CD4-positive, alpha-beta memory T cell (primary cell): ENCODE measurements around the gene MAP2K7. TPM values are rescaled to one million over a fixed set of nuclear protein-coding genes. Genes with fewer than 3 reads are reported as not detected.
"Not testable (repeated sequence)": the region's sequence is repeated elsewhere in the genome, so short reads cannot be mapped to it uniquely, and the experiment has no call there.

Experiments used
- CTCF ChIA-PET: fragments of 350-600 bp; sonication (Branson Sonifier 250); formaldehyde crosslinking; loops from one replicate; lab custom pipeline; 2021; ENCODE audit warnings: inconsistent platforms; ENCODE audit not compliant: partially characterized antibody; lab: Charles Lee
- POLR2A ChIA-PET: fragments of 350-600 bp; sonication (Branson Sonifier 250); formaldehyde crosslinking; loops from one replicate; lab custom pipeline; 2021; ENCODE audit not compliant: partially characterized antibody; lab: Charles Lee
- DNase-seq, 5 donors: peaks; one replicate each; pipeline versions ENCODE4 v3.0.0 to v3.0.0-alpha.2; 2020 to 2022; ENCODE audit warnings: mixed read lengths in 1 of 5
- H3K27ac ChIP-seq: one replicate; pipeline ENCODE4 v1.7.0; 2013; ENCODE audit warnings: low read depth, low read length
- H3K27me3 ChIP-seq: 2 replicates; pipeline ENCODE4 v1.7.0; 2013; ENCODE audit warnings: mild to moderate bottlenecking, low read length, moderate library complexity; ENCODE audit not compliant: insufficient read depth
- H3K36me3 ChIP-seq: 2 replicates; pipeline ENCODE4 v1.7.0; 2013; ENCODE audit warnings: mild to moderate bottlenecking, low read length, moderate library complexity; ENCODE audit not compliant: insufficient read depth
- H3K4me1 ChIP-seq: 2 replicates; pipeline ENCODE4 v1.7.0; 2013; ENCODE audit warnings: mild to moderate bottlenecking, low read length, moderate library complexity; ENCODE audit not compliant: insufficient read depth
- H3K4me3 ChIP-seq, 2 donors: one replicate each; pipeline ENCODE4 v1.7.0; 2013; ENCODE audit warnings: low read length in 2 of 2, mild to moderate bottlenecking in 1 of 2
- H3K9me3 ChIP-seq, 2 donors: one replicate each; pipeline ENCODE4 v1.7.0; 2013; ENCODE audit warnings: low read length in 2 of 2, control low read depth in 1 of 2; ENCODE audit not compliant: control insufficient read depth in 1 of 2
- H3K27ac Mint-ChIP-seq, 7 donors: one replicate each; pipeline ENCODE4 v1.8.0; 2020 to 2021; ENCODE audit warnings: mixed read lengths in 7 of 7, mild to moderate bottlenecking in 6 of 7, inconsistent platforms in 3 of 7, moderate library complexity in 3 of 7
- H3K27me3 Mint-ChIP-seq, 2 donors: one replicate each; pipeline ENCODE4 v1.8.0; 2020 to 2021; ENCODE audit warnings: mixed read lengths in 2 of 2
- H3K36me3 Mint-ChIP-seq, 2 donors: one replicate each; pipeline ENCODE4 v1.8.0; 2020 to 2021; ENCODE audit warnings: mixed read lengths in 2 of 2, inconsistent platforms in 1 of 2, mild to moderate bottlenecking in 1 of 2
- H3K4me1 Mint-ChIP-seq, 4 donors: one replicate each; pipeline ENCODE4 v1.8.0; 2020 to 2021; ENCODE audit warnings: mixed read lengths in 4 of 4, mild to moderate bottlenecking in 1 of 4
- H3K4me3 Mint-ChIP-seq, 8 donors: one replicate each; pipeline ENCODE4 v1.8.0; 2020 to 2021; ENCODE audit warnings: mixed read lengths in 8 of 8, mild to moderate bottlenecking in 7 of 8, moderate library complexity in 6 of 8, inconsistent platforms in 3 of 8
- H3K9me3 Mint-ChIP-seq, 8 donors: one replicate each; pipeline ENCODE4 v1.8.0; 2020 to 2021; ENCODE audit warnings: mixed read lengths in 8 of 8, mild to moderate bottlenecking in 5 of 8, inconsistent platforms in 3 of 8, moderate library complexity in 1 of 8
- intact Hi-C: fragments of 100-400 bp; cut with micrococcal nuclease; formaldehyde crosslinking; loops from one replicate; pipeline ENCODE4 v1.15.1; 2023
- polyA plus RNA-seq, 2 donors: library from polyadenylated mRNA; unstranded; fragments of 300-500 nt; fragmentation: Illumina TruSeq; gene quantifications; one replicate each; pipeline ENCODE4 v1.2.3, GENCODE V29; 2021
- total RNA-seq, 2 experiments: library from RNA; stranded (reverse); gene quantifications; one replicate each; pipeline ENCODE4 v1.2.3, GENCODE V29; 2021

The MAP2K7 gene
- total and polyA plus RNA-seq, 4 experiments from 2014 or later, result 0.57 to 62.5 (median 31.1) TPM

DNA sequence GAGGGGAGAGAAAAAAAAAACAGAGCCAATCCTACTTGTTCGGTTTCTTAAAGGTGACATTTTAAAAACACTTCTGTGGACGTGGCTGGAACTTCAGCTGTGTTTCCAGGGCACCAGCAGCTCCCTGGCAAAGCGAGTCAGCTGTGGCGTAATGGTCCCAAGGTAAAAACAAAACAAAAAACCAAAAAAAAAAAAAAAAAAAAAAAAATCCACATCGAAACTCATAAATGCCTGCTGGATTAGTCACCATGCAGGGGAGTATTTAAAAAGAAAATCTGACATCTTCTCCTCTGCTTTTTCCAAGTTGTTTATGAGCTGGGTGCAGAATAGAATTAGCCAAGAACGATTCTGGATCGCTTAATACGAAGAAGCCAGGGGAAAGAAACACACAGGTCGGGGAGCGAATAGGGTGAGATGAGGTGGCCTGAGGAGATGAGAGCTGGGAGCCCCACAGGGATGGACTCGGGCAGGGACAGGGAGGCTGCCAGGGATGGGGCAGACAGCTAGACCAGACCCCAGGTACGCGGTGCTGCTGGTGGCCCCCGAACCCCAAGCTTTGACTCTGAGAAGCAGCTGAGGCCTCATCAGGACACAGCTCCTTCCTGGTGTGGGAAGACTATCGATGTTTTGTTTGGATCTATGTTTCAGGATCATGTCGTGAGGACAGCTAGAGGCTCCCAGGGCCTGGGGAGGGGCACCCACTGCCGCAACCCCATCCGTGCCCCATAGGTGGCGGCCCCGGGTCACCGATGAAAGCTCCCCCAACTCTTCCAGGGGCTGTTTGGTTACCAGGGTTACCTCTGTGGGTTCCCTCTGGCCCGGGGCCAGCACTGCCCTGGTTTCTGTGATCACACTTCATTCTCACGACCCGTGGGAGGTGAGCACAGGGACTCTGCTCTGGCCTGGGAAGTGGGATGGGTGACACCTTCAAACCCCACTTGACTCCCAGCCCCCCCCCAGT, 25.3 kb downstream of the MAP2K7 start:
- Mint-ChIP-seq H3K27ac (peak overlapping the region; percentile 36 to 88 (median 62)), H3K4me3 (peak overlapping the region in 2 of 8 donors; percentile 21 to 54), H3K36me3 (peaks cover 0 to 26% of the 10 kb centered on the region in 2 donors), H3K4me1 (peaks cover 1 to 20% (median 11%) of the 10 kb centered on the region in 4 donors), H3K27me3 (no peaks in the 10 kb centered on the region), H3K9me3 (no peaks in the 10 kb centered on the region)
- Histone ChIP-seq H3K36me3 (peaks cover 28% of the 10 kb centered on the region), H3K4me1 (peaks cover 10% of the 10 kb centered on the region), H3K9me3 (no peaks in the 10 kb centered on the region), H3K27me3 (no peaks in the 10 kb centered on the region), H3K27ac (peak overlapping the region; percentile 21), H3K4me3 (no peak overlapping the region)
- DNase-seq, result peak; percentile 75 to 88 (median 76)
- CTCF ChIA-PET, result interaction anchor here (0.9 to 2.8 kb wide), 5 partner anchors 9 to 77 kb away, joined by 4 to 12 read pairs (median 6); partner anchors contain the start of genes MAP2K7, SNAPC2 and TIMM44
- POLR2A ChIA-PET, result interaction anchor here (0.6 to 1.6 kb wide), 6 partner anchors 8 to 1397 kb away, joined by 3 to 15 read pairs (median 3); partner anchors contain the start of genes SNAPC2 and TIMM44
- intact Hi-C loops, result loop anchor here (1.0 kb wide), 1 partner anchor 14 kb away; the partner anchor contains the start of gene TIMM44

DNA sequence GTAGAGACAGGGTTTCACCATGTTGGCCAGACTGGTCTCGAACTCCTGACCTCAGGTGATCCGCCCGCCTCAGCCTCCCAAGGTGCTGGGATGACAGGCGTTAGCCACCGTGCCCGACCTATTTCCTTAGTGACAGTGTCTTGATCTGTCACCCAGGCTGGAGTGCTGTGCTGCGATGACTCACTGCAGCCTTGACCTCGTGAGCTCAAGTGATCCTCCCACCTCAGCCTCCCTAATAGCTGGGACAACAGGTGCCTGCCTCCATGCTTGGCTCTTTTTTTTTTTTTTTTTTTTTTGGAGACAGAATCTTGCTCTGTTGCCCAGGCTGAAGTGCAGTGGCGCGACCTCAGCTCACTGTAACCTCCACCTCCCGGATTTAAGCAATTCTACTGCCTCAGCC, 26.4 kb downstream of the MAP2K7 start:
- peak overlapping the region; percentile 21 for H3K27ac ChIP-seq
- H3K27me3 ChIP-seq, DNase-seq, H3K27me3 Mint-ChIP-seq, H3K4me1 ChIP-seq, H3K9me3 Mint-ChIP-seq, H3K4me3 ChIP-seq, H3K4me3 Mint-ChIP-seq, H3K9me3 ChIP-seq, intact Hi-C loops: not testable (repeated sequence)
- CTCF ChIA-PET, result interaction anchor here (1.6 to 2.8 kb wide), 3 partner anchors 10 to 77 kb away, joined by 5 to 12 read pairs (median 10); partner anchors contain the start of genes SNAPC2 and TIMM44
- H3K36me3 Mint-ChIP-seq, result peaks cover 0 to 29% of the 10 kb centered on the region in 2 donors
- H3K36me3 ChIP-seq, result peaks cover 33% of the 10 kb centered on the region
- POLR2A ChIA-PET, result interaction anchor here (1.0 to 1.6 kb wide), 2 partner anchors 9 kb away, joined by 3 to 15 read pairs; partner anchors contain the start of gene SNAPC2
- peak overlapping the region in 3 of 7 donors; percentile 36 to 81 (median 79) for H3K27ac Mint-ChIP-seq
- peaks cover 1 to 20% (median 11%) of the 10 kb centered on the region in 4 donors for H3K4me1 Mint-ChIP-seq

DNA sequence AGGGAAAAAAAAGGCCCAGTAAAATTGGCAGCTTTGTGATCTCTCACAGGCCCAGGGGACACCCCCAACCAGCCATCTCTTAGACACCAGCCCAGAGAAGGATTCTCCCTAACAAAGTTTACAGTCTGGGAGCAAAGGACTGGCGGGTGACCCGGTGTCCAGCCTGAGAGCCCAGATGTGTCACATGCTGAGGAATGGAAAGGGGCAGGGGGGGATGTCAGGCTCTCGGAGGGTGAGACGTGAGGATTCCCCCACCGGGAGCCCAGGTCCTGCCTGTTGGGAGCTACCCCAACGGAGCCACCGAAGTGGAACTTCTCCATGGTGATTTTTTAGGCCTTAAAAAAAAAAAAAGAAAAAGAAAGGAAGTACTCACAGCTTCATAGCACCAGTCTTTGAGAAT, 27.1 kb downstream of the MAP2K7 start:
- H3K4me1 Mint-ChIP-seq, result peaks cover 0 to 20% (median 10%) of the 10 kb centered on the region in 4 donors
- H3K27me3 Mint-ChIP-seq, result no peaks in the 10 kb centered on the region
- H3K27me3 ChIP-seq, result no peaks in the 10 kb centered on the region
- H3K9me3 Mint-ChIP-seq, result no peaks in the 10 kb centered on the region
- H3K4me1 ChIP-seq, result peaks cover 6% of the 10 kb centered on the region
- H3K4me3 Mint-ChIP-seq, result no peak overlapping the region
- H3K36me3 Mint-ChIP-seq, result peaks cover 0 to 31% of the 10 kb centered on the region in 2 donors
- no peak overlapping the region for H3K4me3 ChIP-seq
- intact Hi-C loops, result no loop called here
- H3K36me3 ChIP-seq, result peaks cover 38% of the 10 kb centered on the region
- DNase-seq, result no peak
- H3K9me3 ChIP-seq, result no peaks in the 10 kb centered on the region
- H3K27ac Mint-ChIP-seq, result no peak overlapping the region
- ChIA-PET POLR2A (interaction anchor here (1.0 to 1.2 kb wide), 2 partner anchors 10 to 13 kb away, joined by 3 to 6 read pairs; partner anchors contain the start of genes SNAPC2 and TIMM44), CTCF (interaction anchor here (1.6 to 2.8 kb wide), 2 partner anchors 10 to 78 kb away, joined by 5 to 12 read pairs; partner anchors contain the start of gene SNAPC2)
- H3K27ac ChIP-seq, result no peak overlapping the region

DNA sequence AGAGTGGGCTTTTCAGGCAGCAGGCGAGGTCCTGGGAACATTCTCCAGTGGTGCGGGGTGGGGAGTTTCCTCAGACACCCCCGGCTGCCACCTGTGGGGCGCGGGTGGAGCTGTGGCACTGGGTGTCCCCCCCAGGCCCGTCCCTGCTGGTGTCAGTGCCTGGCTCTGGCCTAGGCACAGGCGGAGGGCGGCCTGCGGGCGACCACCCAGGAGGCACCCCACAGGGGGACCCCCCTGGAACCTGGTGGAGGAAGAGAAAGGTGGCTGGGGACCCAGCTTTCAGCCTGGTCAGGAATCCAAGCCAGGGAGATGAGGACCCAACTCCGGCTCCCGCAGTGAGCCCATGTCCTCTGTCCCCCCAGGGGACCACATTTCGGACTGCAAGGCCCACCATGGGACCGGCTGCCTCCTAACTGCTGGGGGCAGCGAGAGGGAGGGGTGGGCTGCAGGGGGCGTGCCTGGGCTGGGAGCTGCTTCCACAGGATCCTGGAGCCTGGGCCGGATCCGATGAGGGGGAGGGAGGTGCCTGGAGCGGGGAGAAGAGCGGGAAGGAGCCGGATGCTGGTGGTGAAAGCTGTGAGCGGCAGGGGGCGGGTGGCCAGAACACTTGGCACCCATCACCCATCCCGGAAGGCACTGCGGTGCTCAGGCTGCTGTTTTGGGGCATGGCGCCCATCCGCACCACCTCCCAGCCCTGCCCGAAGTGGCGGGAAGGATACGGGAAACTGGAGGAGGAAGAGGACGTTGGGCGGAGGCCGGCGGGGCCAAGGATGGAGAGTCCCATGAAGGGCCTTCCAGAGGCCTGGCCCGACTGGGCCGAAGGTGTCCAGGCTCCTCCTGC, 27.8 kb downstream of the MAP2K7 start:
- Mint-ChIP-seq H3K27ac (no peak overlapping the region), H3K4me1 (peaks cover 0 to 17% (median 9%) of the 10 kb centered on the region in 4 donors), H3K4me3 (no peak overlapping the region), H3K27me3 (no peaks in the 10 kb centered on the region), H3K9me3 (no peaks in the 10 kb centered on the region), H3K36me3 (peaks cover 0 to 32% of the 10 kb centered on the region in 2 donors)
- Histone ChIP-seq H3K27me3 (no peaks in the 10 kb centered on the region), H3K36me3 (peaks cover 43% of the 10 kb centered on the region), H3K4me1 (peaks cover 3% of the 10 kb centered on the region), H3K9me3 (no peaks in the 10 kb centered on the region), H3K27ac (no peak overlapping the region), H3K4me3 (no peak overlapping the region)
- ChIA-PET POLR2A (interaction anchor here (1.0 to 1.2 kb wide), 2 partner anchors 11 to 12 kb away, joined by 3 to 6 read pairs; partner anchors contain the start of genes SNAPC2 and TIMM44), CTCF (interaction anchor here (1.6 to 2.8 kb wide), 2 partner anchors 11 to 78 kb away, joined by 5 to 12 read pairs; partner anchors contain the start of gene SNAPC2)
- intact Hi-C loops, result no loop called here
- DNase-seq, result no peak

GRCh38 chr19:7932276-7932929, 28.7 kb downstream of the MAP2K7 start:
- H3K36me3 Mint-ChIP-seq, result peaks cover 0 to 33% of the 10 kb centered on the region in 2 donors

GRCh38 chr19:7932930-7933300, 29.2 kb downstream of the MAP2K7 start:
- DNase-seq, result no peak
- no peaks in the 10 kb centered on the region for H3K9me3 ChIP-seq
- Mint-ChIP-seq H3K4me3 (no peak overlapping the region), H3K9me3 (no peaks in the 10 kb centered on the region), H3K27me3 (no peaks in the 10 kb centered on the region), H3K27ac (no peak overlapping the region), H3K4me1 (peaks cover 0 to 14% (median 8%) of the 10 kb centered on the region in 4 donors), H3K36me3 (peaks cover 3 to 36% of the 10 kb centered on the region in 2 donors)
- intact Hi-C loops, result no loop called here
- H3K27me3 ChIP-seq, result no peaks in the 10 kb centered on the region
- no peaks in the 10 kb centered on the region for H3K4me1 ChIP-seq
- H3K4me3 ChIP-seq, result no peak overlapping the region
- H3K36me3 ChIP-seq, result peaks cover 45% of the 10 kb centered on the region
- CTCF ChIA-PET, result no interaction called here
- no peak overlapping the region for H3K27ac ChIP-seq
- POLR2A ChIA-PET, result no interaction called here

More at GRCh38 chr19:7932276-7932929, 28.7 kb downstream of the MAP2K7 start:
- no peaks in the 10 kb centered on the region for H3K27me3 Mint-ChIP-seq
- H3K27me3 ChIP-seq, result no peaks in the 10 kb centered on the region
- no peaks in the 10 kb centered on the region for H3K9me3 ChIP-seq
- H3K27ac Mint-ChIP-seq, result no peak overlapping the region
- H3K4me1 ChIP-seq, result no peaks in the 10 kb centered on the region
- peaks cover 45% of the 10 kb centered on the region for H3K36me3 ChIP-seq
- no peak overlapping the region for H3K27ac ChIP-seq
- peaks cover 0 to 14% (median 8%) of the 10 kb centered on the region in 4 donors for H3K4me1 Mint-ChIP-seq
- CTCF ChIA-PET, result no interaction called here
- H3K4me3 Mint-ChIP-seq, result no peak overlapping the region
- H3K9me3 Mint-ChIP-seq, result no peaks in the 10 kb centered on the region
- no peak for DNase-seq
- no peak overlapping the region for H3K4me3 ChIP-seq
- intact Hi-C loops, result no loop called here
- POLR2A ChIA-PET, result no interaction called here
